HG03575 (cell line): ENCODE data around the gene ZNF408.

Experiments used
- ATAC-seq: cut with Tn5 transposase; IDR thresholded peaks from one replicate; pipeline ENCODE4 v1.9.1; 2021; ENCODE audit not compliant: unreplicated experiment, insufficient number of reproducible peaks, low FRiP score; ENCODE audit errors: extremely low read depth

ZNF408 gene

DNA sequence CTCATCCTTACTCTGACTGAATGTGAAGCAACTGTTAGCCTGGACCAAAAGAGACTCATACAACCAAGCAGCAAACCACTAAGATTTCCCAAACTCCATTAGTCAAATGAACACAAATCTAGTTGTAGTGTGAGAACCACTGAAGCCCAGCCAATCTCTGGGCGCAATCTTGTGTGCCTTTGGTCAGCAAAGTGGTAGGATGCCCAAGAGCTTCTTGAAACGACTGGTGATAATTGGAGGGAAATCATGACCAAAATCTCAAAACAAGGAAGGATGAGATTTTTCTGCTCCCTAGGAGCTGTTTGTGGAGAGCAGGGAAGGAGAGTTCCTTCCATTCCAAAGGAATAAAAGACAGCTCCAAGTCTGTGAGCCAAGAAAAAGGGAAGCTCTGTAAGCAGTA, 42.2 kb downstream of the ZNF408 start:
- ATAC-seq = no peak

DNA sequence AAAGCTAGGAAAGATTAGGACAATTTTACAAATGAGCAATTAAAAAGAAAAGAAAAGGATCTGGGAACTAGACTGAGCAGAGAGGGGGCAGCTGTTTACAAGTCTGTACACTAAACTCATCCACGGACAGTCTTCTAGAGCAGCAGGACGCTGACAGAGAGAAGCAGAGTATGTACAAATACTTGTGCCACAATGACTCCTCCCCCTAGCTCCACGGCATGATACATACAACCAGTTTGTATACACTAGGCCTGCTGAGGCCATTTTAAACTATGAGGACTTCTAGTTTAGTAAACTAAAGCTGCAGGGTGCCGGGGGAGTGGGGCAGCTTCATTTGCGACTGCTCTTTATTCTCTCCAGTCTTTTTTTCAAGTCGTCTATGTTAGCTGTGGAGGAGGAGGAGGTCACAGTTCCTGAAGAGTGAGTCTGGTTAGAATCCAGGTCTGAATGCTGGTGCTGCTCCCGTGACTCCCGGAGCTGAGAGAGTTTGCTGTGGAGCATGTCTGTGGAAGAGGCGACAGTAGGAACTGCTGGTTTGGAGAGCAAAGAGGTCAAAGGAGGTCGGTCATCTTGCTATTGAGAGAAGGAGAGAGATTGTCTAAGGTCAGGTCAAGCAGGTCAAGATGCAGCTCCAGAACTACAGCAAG, 43.0 kb downstream of the ZNF408 start:
- no peak for ATAC-seq

DNA sequence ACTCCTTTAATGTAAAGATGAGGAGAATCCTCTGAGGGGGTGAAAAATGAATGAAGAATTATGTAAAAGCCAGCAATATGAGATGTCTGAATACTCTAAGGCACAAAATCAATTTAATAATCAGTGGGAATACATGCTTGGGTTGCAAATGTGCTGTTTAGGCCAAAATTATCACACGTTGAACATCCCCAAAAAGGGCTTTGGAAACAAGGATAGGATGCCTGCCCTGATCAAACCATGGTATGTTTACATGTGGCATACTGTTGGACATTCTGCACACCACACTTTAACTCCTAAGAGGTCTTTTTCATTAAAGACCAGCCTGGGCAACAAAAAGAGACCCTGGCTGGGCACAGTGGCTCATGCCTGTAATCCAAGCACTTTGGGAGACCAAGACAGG, 44.5 kb downstream of the ZNF408 start:
- ATAC-seq = no peak

DNA sequence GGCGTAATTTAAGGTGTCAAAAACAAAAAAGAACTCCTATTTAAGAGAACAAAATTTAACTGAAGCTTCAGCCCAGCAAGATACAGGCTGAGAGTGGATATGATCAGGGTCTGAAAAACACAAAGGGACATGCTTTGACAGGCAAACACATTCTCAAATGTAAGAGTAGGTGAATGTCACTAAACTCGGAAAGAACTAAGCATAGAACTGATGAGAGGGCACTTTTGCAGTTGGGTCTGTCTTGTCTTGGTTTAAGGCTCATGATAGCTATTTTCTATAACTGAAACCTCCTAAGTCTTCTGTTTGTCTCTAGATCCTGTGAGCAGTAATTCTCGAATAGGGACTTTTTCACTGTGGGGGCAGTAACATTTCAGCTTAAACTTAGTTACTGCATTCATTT, 45.2 kb downstream of the ZNF408 start:
- no peak for ATAC-seq

DNA sequence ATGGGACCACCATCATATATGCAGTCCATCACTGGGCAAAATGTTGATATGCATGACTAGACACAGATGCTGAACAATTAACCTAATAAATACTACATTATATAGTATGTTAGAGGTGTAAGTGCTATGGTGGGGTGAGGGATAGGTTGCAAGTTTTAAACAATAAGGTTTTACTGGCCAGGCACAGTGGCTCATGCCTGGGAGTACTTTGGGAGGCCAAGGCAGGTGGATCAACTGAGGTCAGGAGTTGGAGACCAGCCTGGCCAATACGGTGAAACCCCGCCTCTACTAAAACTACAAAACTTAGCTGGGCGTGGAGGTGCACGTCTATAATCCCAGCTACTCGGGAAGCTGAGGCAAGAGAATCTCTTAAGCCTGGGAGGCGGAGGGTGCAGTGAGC, 46.3 kb downstream of the ZNF408 start:
- ATAC-seq = no peak
